Upper lobe of left lung (tissue), 6 donors: ENCODE results near the gene GLT6D1. TPM values are rescaled to one million over a fixed set of nuclear protein-coding genes. Genes with fewer than 3 reads are reported as not detected.

Source experiments
- ATAC-seq, 2 donors: fragments of 200-7000 bp; cut with Tn5 transposase; one replicate each; pipeline ENCODE4 v1.9.1; 2022; ENCODE audit warnings: mild to moderate bottlenecking in 2 of 2, moderate library complexity in 2 of 2; ENCODE audit not compliant: low FRiP score in 2 of 2
- DNase-seq, 2 donors: peaks; one replicate each; pipeline ENCODE4 v3.0.0-alpha.2; 2019 to 2020
- H3K27ac ChIP-seq, 4 donors: fragments of 200-600 bp; sonication (generic); one replicate each; pipeline ENCODE4 v1.5.1; 2016 to 2019
- H3K27me3 ChIP-seq, 4 donors: fragments of 200-600 bp; sonication (generic); one replicate each; pipeline ENCODE4 v1.5.1; 2017 to 2019
- H3K36me3 ChIP-seq, 4 donors: fragments of 200-600 bp; sonication (generic); one replicate each; pipeline ENCODE4 v1.5.1; 2016 to 2019
- H3K4me1 ChIP-seq, 4 donors: fragments of 200-600 bp; sonication (generic); one replicate each; pipeline ENCODE4 v1.5.1; 2018 to 2019
- H3K4me3 ChIP-seq, 4 donors: fragments of 200-600 bp; sonication (generic); one replicate each; pipeline ENCODE4 v1.5.1; 2017 to 2019; ENCODE audit warnings: mild to moderate bottlenecking in 2 of 4, moderate library complexity in 1 of 4
- H3K9me3 ChIP-seq, 4 donors: fragments of 200-600 bp; sonication (generic); one replicate each; pipeline ENCODE4 v1.5.1; 2018 to 2019
- CTCF ChIP-seq, 6 experiments: fragments of 450-650 bp in 4 of 6; fragments of 200-600 bp in 2 of 6; sonication (generic) in 2 of 6; IDR thresholded peaks; one replicate each; pipeline ENCODE4 v1.5.1; 2016 to 2019; ENCODE audit warnings: antibody characterized with exemption in 6 of 6
- EP300 ChIP-seq, 4 donors: sonication (generic); formaldehyde crosslinking; IDR thresholded peaks; one replicate each; pipeline ENCODE4 v1.5.1; 2017; ENCODE audit warnings: antibody characterized with exemption in 4 of 4, control low read depth in 2 of 4
- POLR2A ChIP-seq, 4 donors: fragments of 450-650 bp; IDR thresholded peaks; one replicate each; pipeline ENCODE4 v1.5.1; 2016 to 2017; ENCODE audit warnings: antibody characterized with exemption in 4 of 4, mild to moderate bottlenecking in 2 of 4
- POLR2AphosphoS5 ChIP-seq, 2 donors: sonication (generic); formaldehyde crosslinking; IDR thresholded peaks; one replicate each; pipeline ENCODE4 v1.5.1; 2017; ENCODE audit warnings: antibody characterized with exemption in 2 of 2
- WGBS, 2 donors: methylation state at CpG; one replicate each; pipeline ENCODE4 v1.1.5; 2017 to 2018; 5-methylcytosine and 5-hydroxymethylcytosine counted together
- total RNA-seq, 6 donors: library from RNA; depleted of rRNA in 4 of 6; stranded (reverse); fragments of >200 nt in 4 of 6; gene quantifications; one replicate each; pipeline versions ENCODE4 v1.1.0 to v1.2.1, GENCODE V29; 2016 to 2021
- donor health status: DM: no; HTN: no; CAD: no; lungs with moderate emphysema.
- donor health status: DM: no; HTN: yes; CAD: no; lungs with severe emphysema.

Gene GLT6D1
- total RNA-seq, 6 donors from 2014 or later = not detected

GRCh38 chr9:135584371-135584770, 55.0 kb downstream of the GLT6D1 start:
- DNase-seq = no peak
- Histone ChIP-seq H3K27ac (no peak overlapping the region), H3K4me3 (no peak overlapping the region), H3K9me3 (no peaks in the 10 kb centered on the region), H3K4me1 (peaks cover 0 to 3% (median 0%) of the 10 kb centered on the region in 4 donors), H3K36me3 (no peaks in the 10 kb centered on the region), H3K27me3 (no peaks in the 10 kb centered on the region)
- ATAC-seq = no peak
- WGBS, 2 donors = 38 to 76% methylated on average over 3 to 5 of the region's 5 CpGs
- no peak for TF ChIP-seq CTCF (IDR thresholded peaks at IDR 0.05)
- TF ChIP-seq EP300 (IDR thresholded peaks at IDR 0.05) = no peak
- TF ChIP-seq POLR2A (IDR thresholded peaks at IDR 0.05) = no peak
- no peak for TF ChIP-seq POLR2AphosphoS5 (IDR thresholded peaks at IDR 0.05)

GRCh38 chr9:135583688-135584011, 55.7 kb downstream of the GLT6D1 start:
- 87 to 96% methylated on average over 4 to 16 of the region's 16 CpGs for WGBS, 2 donors
- H3K27ac ChIP-seq = no peak overlapping the region
- H3K4me1 ChIP-seq = peaks cover 0 to 3% (median 0%) of the 10 kb centered on the region in 4 donors
- ATAC-seq (no peak), DNase-seq (no peak)
- H3K4me3 ChIP-seq = no peak overlapping the region
- H3K36me3 ChIP-seq = no peaks in the 10 kb centered on the region
- H3K27me3 ChIP-seq = no peaks in the 10 kb centered on the region
- no peaks in the 10 kb centered on the region for H3K9me3 ChIP-seq
- no peak for TF ChIP-seq CTCF (IDR thresholded peaks at IDR 0.05)

GRCh38 chr9:135582966-135583687, 56.2 kb downstream of the GLT6D1 start:
- Histone ChIP-seq H3K4me1 (peaks cover 0 to 3% (median 0%) of the 10 kb centered on the region in 4 donors), H3K27me3 (no peaks in the 10 kb centered on the region), H3K36me3 (no peaks in the 10 kb centered on the region), H3K4me3 (no peak overlapping the region), H3K27ac (no peak overlapping the region), H3K9me3 (no peaks in the 10 kb centered on the region)
- ATAC-seq (no peak), DNase-seq (no peak)
- WGBS, 2 donors = 72 to 81% methylated on average over 6 to 16 of the region's 19 CpGs
- no peak for TF ChIP-seq POLR2A (IDR thresholded peaks at IDR 0.05)
- no peak for TF ChIP-seq CTCF (IDR thresholded peaks at IDR 0.05)
- no peak for TF ChIP-seq POLR2AphosphoS5 (IDR thresholded peaks at IDR 0.05)
- no peak for TF ChIP-seq EP300 (IDR thresholded peaks at IDR 0.05)

GRCh38 chr9:135582541-135582940, 56.8 kb downstream of the GLT6D1 start:
- ATAC-seq (no peak), DNase-seq (no peak)
- no peaks in the 10 kb centered on the region for H3K36me3 ChIP-seq
- peaks cover 0 to 2% (median 0%) of the 10 kb centered on the region in 4 donors for H3K4me1 ChIP-seq
- TF ChIP-seq POLR2AphosphoS5 (IDR thresholded peaks at IDR 0.05) (no peak), EP300 (IDR thresholded peaks at IDR 0.05) (no peak), CTCF (IDR thresholded peaks at IDR 0.05) (no peak)
- H3K27ac ChIP-seq = no peak overlapping the region
- WGBS, 2 donors = 90 to 91% methylated on average over 9 to 13 of the region's 14 CpGs
- H3K27me3 ChIP-seq = no peaks in the 10 kb centered on the region
- H3K9me3 ChIP-seq = no peaks in the 10 kb centered on the region
- H3K4me3 ChIP-seq = no peak overlapping the region
